ENCODE data around the gene MACROD2.

DNA sequence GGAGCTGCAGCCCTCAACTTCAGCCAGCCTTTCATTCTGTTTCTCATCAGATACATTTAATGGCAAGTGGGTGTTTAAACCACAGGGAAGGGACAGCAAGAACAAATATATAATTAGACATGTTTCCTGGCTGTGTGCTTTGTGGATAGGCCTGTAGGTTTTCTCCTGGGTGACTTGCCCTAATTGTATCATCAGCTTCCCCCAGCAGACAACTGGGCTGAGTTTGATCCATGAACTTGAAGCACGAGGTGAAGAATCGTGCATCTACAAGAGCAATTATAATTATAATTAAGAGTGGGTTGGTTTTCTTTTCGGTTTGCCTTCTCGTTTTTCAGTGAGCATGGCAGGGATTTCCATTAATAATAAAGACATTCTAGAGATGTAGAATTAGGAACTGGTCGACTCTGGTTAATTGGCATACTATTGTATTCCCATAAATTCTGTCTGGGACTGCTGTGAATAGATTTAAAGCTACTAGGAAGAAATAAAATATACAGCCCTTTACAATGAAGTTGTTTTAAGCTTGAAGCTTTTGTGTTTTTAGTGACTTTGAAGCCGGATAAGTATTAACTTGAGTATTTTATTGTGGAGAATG lies 1525.7 kb downstream of the MACROD2 start:
- TF ChIP-seq, protein P1, sequence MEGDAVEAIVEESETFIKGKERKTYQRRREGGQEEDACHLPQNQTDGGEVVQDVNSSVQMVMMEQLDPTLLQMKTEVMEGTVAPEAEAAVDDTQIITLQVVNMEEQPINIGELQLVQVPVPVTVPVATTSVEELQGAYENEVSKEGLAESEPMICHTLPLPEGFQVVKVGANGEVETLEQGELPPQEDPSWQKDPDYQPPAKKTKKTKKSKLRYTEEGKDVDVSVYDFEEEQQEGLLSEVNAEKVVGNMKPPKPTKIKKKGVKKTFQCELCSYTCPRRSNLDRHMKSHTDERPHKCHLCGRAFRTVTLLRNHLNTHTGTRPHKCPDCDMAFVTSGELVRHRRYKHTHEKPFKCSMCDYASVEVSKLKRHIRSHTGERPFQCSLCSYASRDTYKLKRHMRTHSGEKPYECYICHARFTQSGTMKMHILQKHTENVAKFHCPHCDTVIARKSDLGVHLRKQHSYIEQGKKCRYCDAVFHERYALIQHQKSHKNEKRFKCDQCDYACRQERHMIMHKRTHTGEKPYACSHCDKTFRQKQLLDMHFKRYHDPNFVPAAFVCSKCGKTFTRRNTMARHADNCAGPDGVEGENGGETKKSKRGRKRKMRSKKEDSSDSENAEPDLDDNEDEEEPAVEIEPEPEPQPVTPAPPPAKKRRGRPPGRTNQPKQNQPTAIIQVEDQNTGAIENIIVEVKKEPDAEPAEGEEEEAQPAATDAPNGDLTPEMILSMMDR (IDR thresholded peaks at IDR 0.05) = no peak
- TF ChIP-seq EZH2 (IDR thresholded peaks at IDR 0.05; ENCODE audit: borderline replicate concordance, insufficient read depth, low read depth, low read length, poor library complexity, severe bottlenecking) = no peak
